HCT116 (cell line): ENCODE results near the gene MFRP. TPM values are rescaled to one million over a fixed set of nuclear protein-coding genes. Genes with fewer than 3 reads are reported as not detected.

Experiments
- ATAC-seq: fragments of 200-7000 bp; cut with Tn5 transposase; 2 replicates; pipeline ENCODE4 v1.9.1; 2020; ENCODE audit warnings: mild to moderate bottlenecking, moderate library complexity
- BruUV-seq: library from RNA; stranded (reverse); fragments of 400-500 nt; replicated peaks from 2 replicates; lab custom pipeline; 2021; lab: Mats Ljungman, UMichigan
- CTCF ChIA-PET: fragments of 300-600 bp; sonication (Branson Sonifier 250); formaldehyde crosslinking; loops from one replicate; lab custom pipeline; 2021; ENCODE audit warnings: antibody characterized with exemption; lab: Charles Lee
- POLR2A ChIA-PET: fragments of 300-600, 350-600 bp; sonication (Branson Sonifier 250); formaldehyde crosslinking; loops from one replicate; lab custom pipeline; 2021; ENCODE audit warnings: antibody characterized with exemption; lab: Charles Lee
- RAD21 ChIA-PET, 2 experiments: fragments of 300-600 bp; sonication (Branson Sonifier 250); formaldehyde crosslinking; loops; one replicate each; lab custom pipeline; 2023; ENCODE audit warnings: low total read pairs in 2 of 2; ENCODE audit not compliant: uncharacterized antibody in 2 of 2, unreplicated experiment in 2 of 2, low non-redundant PET in 1 of 2; lab: Charles Lee
- DNase-seq: peaks from one replicate; pipeline ENCODE4 v3.0.0-alpha.2; 2010; ENCODE audit warnings: low read depth, low spot score
- H2AFZ ChIP-seq: fragments of 200-600 bp; shearing (Covaris generic), sonication (generic); 2 replicates; pipeline ENCODE4 v1.6.1; 2017; ENCODE audit warnings: low read depth, mixed run types, mixed read lengths, antibody characterized with exemption, low read length; ENCODE audit not compliant: poor library complexity, severe bottlenecking
- H3K27ac ChIP-seq: 2 replicates; pipeline ENCODE4 v1.5.1; 2012; ENCODE audit warnings: low read depth, low read length
- H3K27me3 ChIP-seq: fragments of 200-600 bp; sonication (generic); 2 replicates; pipeline ENCODE4 v1.6.1; 2016; ENCODE audit warnings: mixed run types, low read length, mixed read lengths; ENCODE audit not compliant: insufficient read depth
- H3K36me3 ChIP-seq, 2 experiments: fragments of 200-500 bp in 1 of 2; fragments of 200-600 bp in 1 of 2; sonication (Bioruptor generic) in 1 of 2; sonication (generic) in 1 of 2; 2 replicates each; pipeline versions ENCODE4 v1.5.1 to v1.6.1; 2014 to 2016; ENCODE audit warnings: low read length in 2 of 2, inconsistent platforms in 1 of 2, mixed read lengths in 1 of 2, mixed run types in 1 of 2; ENCODE audit not compliant: insufficient read depth in 2 of 2, control insufficient read depth in 1 of 2
- H3K4me1 ChIP-seq, 2 experiments: fragments of 200-600 bp in 1 of 2; sonication (generic) in 1 of 2; 2 replicates each; pipeline versions ENCODE4 v1.5.1 to v1.6.1; 2012 to 2017; ENCODE audit warnings: low read length in 2 of 2, inconsistent platforms in 1 of 2, mild to moderate bottlenecking in 1 of 2, mixed read lengths in 1 of 2, mixed run types in 1 of 2, moderate library complexity in 1 of 2; ENCODE audit not compliant: insufficient read depth in 2 of 2, control insufficient read depth in 1 of 2
- H3K4me2 ChIP-seq: fragments of 200-600 bp; sonication (generic); 2 replicates; pipeline ENCODE4 v1.6.1; 2017; ENCODE audit warnings: mixed run types, low read length, mixed read lengths
- H3K4me3 ChIP-seq, 2 experiments: fragments of 200-600 bp in 1 of 2; sonication (generic) in 1 of 2; replicated peaks in 1 of 2; 2 replicates each; pipeline ENCODE4 v1.5.1; 2011 to 2016; ENCODE audit warnings: low read length in 2 of 2, control low read depth in 1 of 2, low read depth in 1 of 2, mild to moderate bottlenecking in 1 of 2, mixed read lengths in 1 of 2, mixed run types in 1 of 2
- H3K79me2 ChIP-seq: fragments of 200-600 bp; sonication (generic); 2 replicates; pipeline ENCODE4 v1.6.1; 2017; ENCODE audit warnings: mild to moderate bottlenecking, mixed run types, low read length, moderate library complexity, mixed read lengths; ENCODE audit not compliant: insufficient read depth
- H3K9ac ChIP-seq: fragments of 200-600 bp; sonication (generic); 2 replicates; pipeline ENCODE4 v1.6.1; 2016; ENCODE audit warnings: low read length, mixed read lengths
- H3K9me2 ChIP-seq: fragments of 200-600 bp; sonication (generic), shearing (Covaris generic); 2 replicates; pipeline ENCODE4 v1.6.1; 2017; ENCODE audit warnings: mixed run types, mild to moderate bottlenecking, moderate library complexity; ENCODE audit not compliant: insufficient read depth
- H3K9me3 ChIP-seq, 2 experiments: fragments of 200-500 bp in 1 of 2; fragments of 200-600 bp in 1 of 2; sonication (Bioruptor generic) in 1 of 2; sonication (generic) in 1 of 2; 2 replicates each; pipeline ENCODE4 v1.6.1; 2014 to 2017; ENCODE audit warnings: low read length in 2 of 2, mixed read lengths in 2 of 2, inconsistent platforms in 1 of 2, low read depth in 1 of 2, mild to moderate bottlenecking in 1 of 2, mixed run types in 1 of 2, moderate library complexity in 1 of 2; ENCODE audit not compliant: control insufficient read depth in 1 of 2, insufficient read depth in 1 of 2
- H4K20me1 ChIP-seq: fragments of 200-600 bp; sonication (generic), shearing (Covaris generic); 2 replicates; pipeline ENCODE4 v1.6.1; 2017; ENCODE audit warnings: mixed run types, mild to moderate bottlenecking, moderate library complexity; ENCODE audit not compliant: insufficient read depth
- ZFX ChIP-seq: fragments of 450-650 bp; IDR thresholded peaks from 2 replicates; pipeline ENCODE4 v1.6.1; 2017
- intact Hi-C: fragments of 100-400 bp; cut with micrococcal nuclease; formaldehyde crosslinking; loops from 2 replicates; pipeline ENCODE4 v1.10.0; 2022
- total RNA-seq: library from RNA; stranded (reverse); gene quantifications from one replicate; pipeline ENCODE4 v1.2.1, GENCODE V29; 2021; ENCODE audit not compliant: unreplicated experiment
- TF ChIP-seq, protein P1 (sequence below): IDR thresholded peaks from 2 replicates; pipeline ENCODE4 v1.6.1; 2012; ENCODE audit warnings: low read depth

The MFRP gene
- total RNA-seq, 1 experiment from 2014 or later, result not detected

DNA sequence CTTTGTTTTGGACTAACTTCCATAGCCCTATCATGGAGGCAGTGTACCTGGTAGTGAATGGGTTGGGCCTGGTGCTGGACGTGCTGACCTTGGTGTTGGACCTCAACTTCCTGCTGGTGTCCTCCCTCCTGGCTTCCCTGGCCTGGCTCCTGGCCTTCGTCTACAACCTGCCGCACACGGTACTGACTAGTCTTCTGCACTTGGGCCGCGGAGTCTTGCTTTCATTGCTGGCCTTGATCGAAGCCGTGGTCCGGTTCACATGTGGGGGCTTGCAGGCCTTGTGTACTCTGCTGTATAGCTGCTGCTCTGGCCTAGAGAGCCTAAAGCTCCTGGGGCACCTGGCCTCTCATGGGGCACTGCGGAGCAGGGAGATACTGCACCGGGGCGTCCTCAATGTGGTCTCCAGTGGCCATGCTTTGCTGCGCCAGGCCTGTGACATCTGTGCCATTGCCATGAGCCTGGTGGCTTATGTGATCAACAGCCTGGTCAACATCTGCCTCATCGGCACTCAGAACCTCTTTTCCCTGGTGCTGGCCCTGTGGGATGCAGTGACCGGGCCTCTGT, 11.3 kb downstream of the MFRP start:
- TF ChIP-seq, protein P1, sequence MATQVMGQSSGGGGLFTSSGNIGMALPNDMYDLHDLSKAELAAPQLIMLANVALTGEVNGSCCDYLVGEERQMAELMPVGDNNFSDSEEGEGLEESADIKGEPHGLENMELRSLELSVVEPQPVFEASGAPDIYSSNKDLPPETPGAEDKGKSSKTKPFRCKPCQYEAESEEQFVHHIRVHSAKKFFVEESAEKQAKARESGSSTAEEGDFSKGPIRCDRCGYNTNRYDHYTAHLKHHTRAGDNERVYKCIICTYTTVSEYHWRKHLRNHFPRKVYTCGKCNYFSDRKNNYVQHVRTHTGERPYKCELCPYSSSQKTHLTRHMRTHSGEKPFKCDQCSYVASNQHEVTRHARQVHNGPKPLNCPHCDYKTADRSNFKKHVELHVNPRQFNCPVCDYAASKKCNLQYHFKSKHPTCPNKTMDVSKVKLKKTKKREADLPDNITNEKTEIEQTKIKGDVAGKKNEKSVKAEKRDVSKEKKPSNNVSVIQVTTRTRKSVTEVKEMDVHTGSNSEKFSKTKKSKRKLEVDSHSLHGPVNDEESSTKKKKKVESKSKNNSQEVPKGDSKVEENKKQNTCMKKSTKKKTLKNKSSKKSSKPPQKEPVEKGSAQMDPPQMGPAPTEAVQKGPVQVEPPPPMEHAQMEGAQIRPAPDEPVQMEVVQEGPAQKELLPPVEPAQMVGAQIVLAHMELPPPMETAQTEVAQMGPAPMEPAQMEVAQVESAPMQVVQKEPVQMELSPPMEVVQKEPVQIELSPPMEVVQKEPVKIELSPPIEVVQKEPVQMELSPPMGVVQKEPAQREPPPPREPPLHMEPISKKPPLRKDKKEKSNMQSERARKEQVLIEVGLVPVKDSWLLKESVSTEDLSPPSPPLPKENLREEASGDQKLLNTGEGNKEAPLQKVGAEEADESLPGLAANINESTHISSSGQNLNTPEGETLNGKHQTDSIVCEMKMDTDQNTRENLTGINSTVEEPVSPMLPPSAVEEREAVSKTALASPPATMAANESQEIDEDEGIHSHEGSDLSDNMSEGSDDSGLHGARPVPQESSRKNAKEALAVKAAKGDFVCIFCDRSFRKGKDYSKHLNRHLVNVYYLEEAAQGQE, result no peak
- TF ChIP-seq ZFX, result 0 out of 2 replicates have a peak, but pooled peaks have one; percentile 18
- H3K4me3 ChIP-seq, result peak overlapping the region; percentile 84 to 95
- ChIA-PET POLR2A (interaction anchor here (0.6 kb wide), 1 partner anchor 232 kb away, joined by 3 read pairs; no protein-coding TSS in a partner anchor), RAD21 (no interaction called here), CTCF (interaction anchor here (0.7 to 1.6 kb wide), 2 partner anchors 13 to 41 kb away, joined by 3 to 4 read pairs; no protein-coding TSS in a partner anchor)
- intact Hi-C loops, result no loop called here
- no peaks in the 10 kb centered on the region for H3K9me3 ChIP-seq
- no peaks in the 10 kb centered on the region for H4K20me1 ChIP-seq
- H3K9me2 ChIP-seq, result no peaks in the 10 kb centered on the region
- peak overlapping the region; percentile 89 for H3K4me2 ChIP-seq
- ATAC-seq (no peak), DNase-seq (no peak)
- peaks cover 0 to 12% of the 10 kb centered on the region in 2 experiments; a peak in 2 of 4 replicates for H3K36me3 ChIP-seq
- H3K4me1 ChIP-seq, result peaks cover 9 to 48% of the 10 kb centered on the region in 2 experiments
- no peaks in the 10 kb centered on the region for H3K27me3 ChIP-seq
- H3K79me2 ChIP-seq, result peaks cover 30% of the 10 kb centered on the region
- H2AFZ ChIP-seq, result no peak overlapping the region
- peak overlapping the region; percentile 73 for H3K27ac ChIP-seq
- no TSS peak for BruUV-seq
- H3K9ac ChIP-seq, result peak overlapping the region; percentile 95
